Measurements from ENCODE around the gene RND2. TPM values are rescaled to one million over a fixed set of nuclear protein-coding genes. Genes with fewer than 3 reads are reported as not detected.

Gene RND2
- total and polyA plus RNA-seq, 9 of the 15 experiments (the other 6 are each of a cell fraction or from before 2014, with no cell fraction given) = 0.15 to 1.9 (median 0.98) TPM

DNA sequence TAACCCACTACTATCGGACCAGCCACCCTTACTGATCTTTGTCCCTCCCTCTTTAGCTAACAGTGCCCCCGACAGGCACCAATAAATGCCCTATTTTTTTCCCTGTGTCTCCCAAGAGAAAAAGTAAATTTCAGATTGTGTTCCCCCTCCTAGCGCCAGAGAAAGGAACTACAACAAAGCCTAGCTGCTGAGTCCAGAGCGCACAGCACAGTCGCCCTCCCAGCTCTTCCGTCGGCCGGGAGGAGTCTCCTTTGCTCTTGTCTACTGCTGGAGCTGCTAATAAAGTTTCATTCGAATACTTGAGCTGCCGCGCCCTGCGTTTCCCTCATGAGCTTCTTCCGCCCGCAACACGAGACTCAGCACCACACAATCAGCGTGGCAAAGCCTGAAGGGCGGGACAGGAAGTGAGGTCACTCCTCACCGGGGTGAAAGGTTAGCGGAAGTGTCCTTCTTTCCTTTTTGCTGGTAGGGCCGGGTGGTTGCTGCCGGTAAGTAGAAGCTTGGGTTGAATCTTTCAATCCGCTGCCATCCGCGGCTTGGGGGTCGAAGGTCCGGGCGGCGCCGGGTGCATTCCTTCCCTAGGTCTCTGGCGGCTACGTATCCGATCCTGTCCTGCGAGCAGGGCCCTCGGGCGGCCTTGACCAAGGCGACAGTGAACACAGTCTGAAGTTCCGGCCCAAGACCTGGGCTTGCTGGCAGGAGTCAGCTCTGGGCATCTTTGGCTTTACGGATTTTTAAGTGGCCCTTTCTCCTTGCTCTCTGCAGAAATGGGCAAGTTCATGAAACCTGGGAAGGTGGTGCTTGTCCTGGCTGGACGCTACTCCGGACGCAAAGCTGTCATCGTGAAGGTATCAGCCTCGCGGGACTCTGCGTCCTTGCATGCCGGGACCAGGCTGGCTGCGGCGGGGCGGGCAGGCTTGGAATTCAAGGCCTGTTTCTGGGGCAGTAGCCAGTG, 26.8 kb upstream of the RND2 start, which contains the start of gene RPL27 (continued):
- TF ChIP-seq, protein P1, sequence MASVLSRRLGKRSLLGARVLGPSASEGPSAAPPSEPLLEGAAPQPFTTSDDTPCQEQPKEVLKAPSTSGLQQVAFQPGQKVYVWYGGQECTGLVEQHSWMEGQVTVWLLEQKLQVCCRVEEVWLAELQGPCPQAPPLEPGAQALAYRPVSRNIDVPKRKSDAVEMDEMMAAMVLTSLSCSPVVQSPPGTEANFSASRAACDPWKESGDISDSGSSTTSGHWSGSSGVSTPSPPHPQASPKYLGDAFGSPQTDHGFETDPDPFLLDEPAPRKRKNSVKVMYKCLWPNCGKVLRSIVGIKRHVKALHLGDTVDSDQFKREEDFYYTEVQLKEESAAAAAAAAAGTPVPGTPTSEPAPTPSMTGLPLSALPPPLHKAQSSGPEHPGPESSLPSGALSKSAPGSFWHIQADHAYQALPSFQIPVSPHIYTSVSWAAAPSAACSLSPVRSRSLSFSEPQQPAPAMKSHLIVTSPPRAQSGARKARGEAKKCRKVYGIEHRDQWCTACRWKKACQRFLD (CRISPR knock-in tag; IDR thresholded peaks at IDR 0.05) = peak; percentile 94
- TF ChIP-seq ZNF174 (CRISPR knock-in tag; IDR thresholded peaks at IDR 0.05) (no peak), EWSR1 (IDR thresholded peaks at IDR 0.05; ENCODE audit: borderline replicate concordance, low read depth, partially characterized antibody) (no peak), TBP (optimal IDR thresholded peaks at IDR 0.05; ENCODE audit: low read depth, low read length) (peak; percentile 98), STAG1 (CRISPR knock-in tag; IDR thresholded peaks at IDR 0.05; ENCODE audit: borderline replicate concordance) (0 out of 2 replicates have a peak, but pooled peaks have one; percentile 11), RBM34 (IDR thresholded peaks at IDR 0.05; ENCODE audit: borderline replicate concordance, insufficient read depth, low read length) (no peak), MBD1 (CRISPR knock-in tag; IDR thresholded peaks at IDR 0.05) (no peak), MIER1 (IDR thresholded peaks at IDR 0.05; ENCODE audit: low read depth) (no peak), ATF3 (IDR thresholded peaks at IDR 0.05) (peak; percentile 82), ATF3 (CRISPR knock-in tag; conservative IDR thresholded peaks at IDR 0.05) (peak; percentile 95), KAT7 (CRISPR knock-in tag; IDR thresholded peaks at IDR 0.05; ENCODE audit: borderline replicate concordance) (0 out of 2 replicates have a peak, but pooled peaks have one; percentile 24), NR2C2 (CRISPR knock-in tag; IDR thresholded peaks at IDR 0.05) (peak; percentile 98), NR2C2 (tag; IDR thresholded peaks at IDR 0.05) (peak; percentile 100), NFE2L1 (tag; IDR thresholded peaks at IDR 0.05; ENCODE audit: borderline replicate concordance, low read depth) (no peak), PCBP1 (IDR thresholded peaks at IDR 0.05; ENCODE audit: low read depth, low read length, poor library complexity, severe bottlenecking) (no peak), RFX5 (IDR thresholded peaks at IDR 0.05; ENCODE audit: low read depth, low read length) (peak; percentile 67; the same call in 1 of the 2 replicates), CBX3 (IDR thresholded peaks at IDR 0.05; ENCODE audit: borderline replicate concordance in 1 of 2, low read length in 2 of 2) (peak in 1 of 2 experiments; percentile 34; a peak in 1 of 3 replicates), ZNF12 (CRISPR knock-in tag; IDR thresholded peaks at IDR 0.05) (no peak)
- TF ChIP-seq, protein P2, sequence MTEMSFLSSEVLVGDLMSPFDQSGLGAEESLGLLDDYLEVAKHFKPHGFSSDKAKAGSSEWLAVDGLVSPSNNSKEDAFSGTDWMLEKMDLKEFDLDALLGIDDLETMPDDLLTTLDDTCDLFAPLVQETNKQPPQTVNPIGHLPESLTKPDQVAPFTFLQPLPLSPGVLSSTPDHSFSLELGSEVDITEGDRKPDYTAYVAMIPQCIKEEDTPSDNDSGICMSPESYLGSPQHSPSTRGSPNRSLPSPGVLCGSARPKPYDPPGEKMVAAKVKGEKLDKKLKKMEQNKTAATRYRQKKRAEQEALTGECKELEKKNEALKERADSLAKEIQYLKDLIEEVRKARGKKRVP (CRISPR knock-in tag; IDR thresholded peaks at IDR 0.05) = no peak
- TF ChIP-seq, protein P3, sequence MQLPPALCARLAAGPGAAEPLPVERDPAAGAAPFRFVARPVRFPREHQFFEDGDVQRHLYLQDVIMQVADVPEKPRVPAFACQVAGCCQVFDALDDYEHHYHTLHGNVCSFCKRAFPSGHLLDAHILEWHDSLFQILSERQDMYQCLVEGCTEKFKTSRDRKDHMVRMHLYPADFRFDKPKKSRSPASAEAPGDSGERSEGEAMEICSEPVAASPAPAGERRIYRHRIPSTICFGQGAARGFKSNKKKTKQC (CRISPR knock-in tag; IDR thresholded peaks at IDR 0.05) = peak; percentile 56; the same call in 1 of the 2 replicates

All from K562 (cell line).